Epithelial cell of esophagus (primary cell): Measurements from ENCODE around the gene NUDT1.

ENCODE experiments used
- DNase-seq: peaks from one replicate; pipeline ENCODE4 v3.0.0; 2010; ENCODE audit warnings: low read depth
- H3K4me3 ChIP-seq: 2 replicates; pipeline ENCODE4 v1.5.1; 2011; ENCODE audit warnings: mild to moderate bottlenecking, low read length, control low read depth
- CTCF ChIP-seq: IDR thresholded peaks from 2 replicates; pipeline ENCODE4 v1.5.1; 2011; ENCODE audit warnings: low read depth, mild to moderate bottlenecking, low read length, control low read depth, inconsistent platforms; ENCODE audit not compliant: insufficient read depth; ENCODE audit errors: missing control alignments

Gene NUDT1

GRCh38 chr7:2201686-2202360 is 40.2 kb upstream of the NUDT1 start:
- DNase-seq, result no peak
- no peak for TF ChIP-seq CTCF

GRCh38 chr7:2202361-2202761 is 39.7 kb upstream of the NUDT1 start:
- no peak for DNase-seq
- no peak overlapping the region for H3K4me3 ChIP-seq
- no peak for TF ChIP-seq CTCF

More at GRCh38 chr7:2201686-2202360, 40.2 kb upstream of the NUDT1 start:
- H3K4me3 ChIP-seq, result no peak overlapping the region

- DNase-seq, result no peak
- TF ChIP-seq CTCF, result no peak
- H3K4me3 ChIP-seq, result no peak overlapping the region
Measured at GRCh38 chr7:2202901-2203765, 38.9 kb upstream of the NUDT1 start.

GRCh38 chr7:2203766-2204300 is 38.2 kb upstream of the NUDT1 start:
- DNase-seq, result no peak
- H3K4me3 ChIP-seq, result no peak overlapping the region
- no peak for TF ChIP-seq CTCF

- no peak for DNase-seq
- no peak for TF ChIP-seq CTCF
- H3K4me3 ChIP-seq, result no peak overlapping the region
Measured at GRCh38 chr7:2204446-2204845, 37.6 kb upstream of the NUDT1 start.

- H3K4me3 ChIP-seq, result no peak overlapping the region
- DNase-seq, result no peak
- TF ChIP-seq CTCF, result no peak
Measured at GRCh38 chr7:2205036-2205780, 36.8 kb upstream of the NUDT1 start.
